RWPE2 (cell line): ENCODE results near the gene SFSWAP.
"Not testable (repeated sequence)": the region's sequence is repeated elsewhere in the genome, so short reads cannot be mapped to it uniquely, and the experiment has no call there.

Experiments used
- ATAC-seq: fragments of 200-7000 bp; cut with Tn5 transposase; 3 replicates; pipeline ENCODE4 v1.9.1; 2021; ENCODE audit warnings: low read depth
- DNase-seq: peaks from one replicate; pipeline ENCODE4 v3.0.0-alpha.2; 2020; ENCODE audit warnings: low spot score
- H3K27ac ChIP-seq: fragments of 450-650 bp; 2 replicates; pipeline ENCODE4 v1.5.1; 2017; ENCODE audit warnings: mild to moderate bottlenecking; ENCODE audit not compliant: poor library complexity, severe bottlenecking
- H3K27me3 ChIP-seq: fragments of 250-450 bp; sonication (Bioruptor Pico); 2 replicates; pipeline ENCODE4 v1.5.1; 2021; ENCODE audit warnings: mild to moderate bottlenecking, moderate library complexity; ENCODE audit not compliant: insufficient read depth, poor library complexity, severe bottlenecking
- H3K36me3 ChIP-seq: fragments of 250-450 bp; sonication (Bioruptor Pico); 2 replicates; pipeline ENCODE4 v1.5.1; 2020; ENCODE audit warnings: low read depth, mild to moderate bottlenecking, moderate library complexity
- H3K4me1 ChIP-seq: fragments of 250-450 bp; sonication (Bioruptor Pico); 2 replicates; pipeline ENCODE4 v1.5.1; 2021; ENCODE audit warnings: mild to moderate bottlenecking, moderate library complexity; ENCODE audit not compliant: insufficient read depth, poor library complexity, severe bottlenecking
- H3K4me3 ChIP-seq: fragments of 250-450 bp; sonication (Bioruptor Pico); 2 replicates; pipeline ENCODE4 v1.5.1; 2021; ENCODE audit warnings: mild to moderate bottlenecking, moderate library complexity; ENCODE audit not compliant: severe bottlenecking
- H3K9me3 ChIP-seq: fragments of 250-450 bp; sonication (Bioruptor Pico); 2 replicates; pipeline ENCODE4 v1.5.1; 2021; ENCODE audit warnings: mild to moderate bottlenecking, moderate library complexity; ENCODE audit not compliant: severe bottlenecking
- TF ChIP-seq, protein P1 (sequence below): fragments of 450-650 bp; IDR thresholded peaks from one replicate; pipeline ENCODE4 v1.5.1; 2017; ENCODE audit warnings: mild to moderate bottlenecking, moderate library complexity; ENCODE audit not compliant: poor library complexity, severe bottlenecking

SFSWAP gene

DNA sequence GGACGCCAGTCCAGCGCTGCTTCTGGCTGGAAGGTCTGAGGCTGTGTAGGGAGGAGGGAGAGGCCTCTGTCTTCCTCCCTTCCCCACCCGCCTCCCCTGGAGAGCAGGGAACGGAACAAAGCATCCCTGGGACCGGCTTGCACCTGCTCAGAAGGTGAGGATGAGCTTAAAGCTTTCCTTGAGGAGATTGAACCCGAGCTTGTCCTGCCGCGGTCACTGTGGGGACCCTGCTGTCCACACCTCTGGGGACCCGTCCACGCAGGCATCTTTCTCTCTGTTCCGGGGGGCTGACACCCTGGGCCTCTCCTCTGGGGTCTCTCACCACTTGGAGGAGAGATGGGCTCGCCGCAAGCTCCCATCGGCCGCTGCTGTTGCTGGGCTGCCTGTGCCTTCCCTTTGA is 33.2 kb upstream of the SFSWAP start:
- Histone ChIP-seq H3K27me3 (no peaks in the 10 kb centered on the region), H3K4me1 (no peaks in the 10 kb centered on the region), H3K9me3 (no peaks in the 10 kb centered on the region), H3K27ac (no peak overlapping the region), H3K36me3 (no peaks in the 10 kb centered on the region), H3K4me3 (no peak overlapping the region)
- ATAC-seq, result no peak
- peak; percentile 24 for DNase-seq
- TF ChIP-seq, protein P1, sequence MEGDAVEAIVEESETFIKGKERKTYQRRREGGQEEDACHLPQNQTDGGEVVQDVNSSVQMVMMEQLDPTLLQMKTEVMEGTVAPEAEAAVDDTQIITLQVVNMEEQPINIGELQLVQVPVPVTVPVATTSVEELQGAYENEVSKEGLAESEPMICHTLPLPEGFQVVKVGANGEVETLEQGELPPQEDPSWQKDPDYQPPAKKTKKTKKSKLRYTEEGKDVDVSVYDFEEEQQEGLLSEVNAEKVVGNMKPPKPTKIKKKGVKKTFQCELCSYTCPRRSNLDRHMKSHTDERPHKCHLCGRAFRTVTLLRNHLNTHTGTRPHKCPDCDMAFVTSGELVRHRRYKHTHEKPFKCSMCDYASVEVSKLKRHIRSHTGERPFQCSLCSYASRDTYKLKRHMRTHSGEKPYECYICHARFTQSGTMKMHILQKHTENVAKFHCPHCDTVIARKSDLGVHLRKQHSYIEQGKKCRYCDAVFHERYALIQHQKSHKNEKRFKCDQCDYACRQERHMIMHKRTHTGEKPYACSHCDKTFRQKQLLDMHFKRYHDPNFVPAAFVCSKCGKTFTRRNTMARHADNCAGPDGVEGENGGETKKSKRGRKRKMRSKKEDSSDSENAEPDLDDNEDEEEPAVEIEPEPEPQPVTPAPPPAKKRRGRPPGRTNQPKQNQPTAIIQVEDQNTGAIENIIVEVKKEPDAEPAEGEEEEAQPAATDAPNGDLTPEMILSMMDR, result no peak

DNA sequence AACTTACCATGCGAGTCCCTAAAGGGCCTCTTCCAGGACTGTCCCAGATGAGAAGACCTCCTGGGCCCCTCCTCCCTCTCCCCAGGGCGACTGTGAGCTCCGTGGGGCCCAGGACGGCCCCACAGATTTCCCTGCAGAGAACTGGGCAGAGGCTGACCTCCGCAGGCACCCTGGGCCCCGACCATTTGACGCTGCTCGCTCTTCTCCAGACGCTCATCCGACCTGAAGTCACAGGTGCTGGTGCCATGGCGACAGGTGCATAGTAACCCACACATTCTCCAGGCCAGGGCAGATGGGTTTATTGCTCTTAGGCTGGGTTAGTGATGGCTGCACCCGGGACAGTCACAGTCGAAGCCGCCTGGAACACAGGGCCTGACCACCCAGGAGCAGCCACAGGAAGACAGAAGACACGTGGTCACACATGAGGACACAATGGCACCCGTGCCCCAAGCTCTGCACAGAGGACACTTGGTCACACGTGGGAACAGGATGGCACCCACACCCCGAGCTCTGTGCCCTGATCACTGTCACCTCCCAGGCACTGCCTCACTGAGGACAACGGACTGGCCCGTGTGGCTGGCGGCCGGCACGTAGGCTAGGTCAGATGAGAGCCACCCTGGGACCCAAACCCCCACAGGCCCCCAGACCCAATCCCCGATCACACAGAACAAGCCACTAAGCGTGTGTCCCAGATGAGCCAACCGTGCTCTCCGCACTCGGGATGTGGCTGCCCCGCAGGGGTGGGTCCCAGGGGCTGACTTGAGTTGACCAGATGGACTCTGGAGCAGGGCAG is 32.3 kb upstream of the SFSWAP start:
- not testable (repeated sequence) for H3K9me3 ChIP-seq, H3K4me3 ChIP-seq, H3K27me3 ChIP-seq, ATAC-seq, H3K36me3 ChIP-seq, H3K27ac ChIP-seq, H3K4me1 ChIP-seq
- peak; percentile 39 for DNase-seq

DNA sequence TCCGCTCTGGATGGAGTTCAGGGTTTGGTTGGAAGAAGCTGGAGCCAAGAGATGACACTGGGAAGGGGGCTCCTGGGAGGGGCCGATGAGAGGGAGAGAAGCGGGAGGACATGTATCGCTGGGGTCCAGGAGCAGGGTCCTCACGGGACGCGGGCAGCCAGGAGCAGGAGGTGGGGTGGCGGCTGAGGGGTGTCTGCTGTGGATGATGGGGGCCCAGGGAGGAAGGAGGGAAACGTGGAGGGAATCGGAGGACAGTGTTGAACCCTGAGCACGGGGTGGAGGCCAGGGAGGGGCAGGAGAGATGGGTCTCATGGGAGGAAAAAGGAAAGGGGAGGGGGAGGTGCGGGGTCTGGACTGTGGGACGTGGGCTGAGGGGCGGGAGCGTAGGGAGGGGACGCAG is 31.7 kb upstream of the SFSWAP start:
- not testable (repeated sequence) for H3K9me3 ChIP-seq, ATAC-seq, H3K27me3 ChIP-seq, H3K4me3 ChIP-seq, H3K27ac ChIP-seq, H3K4me1 ChIP-seq, H3K36me3 ChIP-seq
- peak; percentile 25 for DNase-seq

DNA sequence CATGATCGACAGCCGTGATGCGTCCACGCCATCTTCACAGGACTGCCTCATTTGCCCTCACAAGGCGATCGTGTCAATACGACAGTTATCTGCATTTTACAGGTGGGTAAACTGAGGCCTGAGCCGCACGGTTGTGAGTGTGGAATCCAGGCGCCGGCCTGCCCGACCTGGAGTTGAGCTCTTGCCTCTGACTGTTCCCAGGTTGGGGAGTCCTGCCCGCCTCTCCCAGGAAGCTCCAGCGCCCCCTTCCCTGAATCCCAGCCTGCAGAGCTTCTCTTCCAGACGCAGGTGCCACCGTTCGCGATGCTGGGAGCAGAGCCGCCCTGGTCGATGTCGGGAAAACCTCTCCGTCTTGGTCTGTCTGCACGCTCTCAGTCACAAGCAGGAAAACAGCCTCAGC is 31.1 kb upstream of the SFSWAP start:
- not testable (repeated sequence) for H3K27me3 ChIP-seq, H3K36me3 ChIP-seq, H3K4me1 ChIP-seq, H3K27ac ChIP-seq, H3K9me3 ChIP-seq, H3K4me3 ChIP-seq, ATAC-seq
- DNase-seq, result peak; percentile 9

DNA sequence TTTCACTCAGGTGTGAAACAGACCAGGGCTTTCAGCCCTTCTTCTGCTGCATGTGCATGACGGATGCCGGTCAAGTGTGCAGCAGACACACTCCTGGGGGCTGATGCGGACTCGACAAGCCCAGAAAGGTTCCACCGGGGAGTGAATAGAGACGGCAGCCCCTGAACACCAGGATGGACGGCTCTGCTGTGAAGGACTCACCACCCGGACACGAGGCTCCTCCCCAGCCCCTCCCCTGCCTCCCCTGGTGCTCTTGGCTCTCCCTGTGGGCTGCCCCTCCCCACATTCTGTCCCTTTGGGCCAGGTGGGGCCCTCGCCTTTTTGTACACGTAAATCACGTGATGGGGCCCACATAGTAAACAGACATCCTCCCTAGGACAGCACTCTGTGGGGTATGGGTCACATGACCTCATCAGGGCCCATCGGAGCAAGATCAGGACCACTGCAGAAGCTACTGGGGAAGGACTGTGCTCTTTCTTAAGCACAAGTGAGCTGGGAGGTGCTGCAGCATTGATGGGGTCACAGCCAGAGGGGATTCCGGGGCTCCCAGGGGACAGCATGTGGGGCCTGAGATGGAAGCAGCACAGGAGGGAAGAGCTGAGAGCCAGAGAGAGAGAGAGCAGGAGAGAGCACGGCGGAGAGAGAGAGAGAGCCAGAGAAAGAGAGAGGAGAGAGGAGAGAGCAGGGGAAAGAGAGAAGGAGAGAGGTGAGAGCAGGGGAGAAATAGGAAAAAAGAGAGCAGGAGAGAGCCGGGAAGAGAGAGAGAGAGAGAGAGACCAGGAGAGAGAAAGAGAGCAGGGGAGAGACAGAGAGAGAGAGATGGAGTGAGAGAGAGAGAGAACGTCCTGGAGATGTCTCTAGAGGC is 30.3 kb upstream of the SFSWAP start:
- ATAC-seq, H3K27ac ChIP-seq, H3K4me3 ChIP-seq: not testable (repeated sequence)

DNA sequence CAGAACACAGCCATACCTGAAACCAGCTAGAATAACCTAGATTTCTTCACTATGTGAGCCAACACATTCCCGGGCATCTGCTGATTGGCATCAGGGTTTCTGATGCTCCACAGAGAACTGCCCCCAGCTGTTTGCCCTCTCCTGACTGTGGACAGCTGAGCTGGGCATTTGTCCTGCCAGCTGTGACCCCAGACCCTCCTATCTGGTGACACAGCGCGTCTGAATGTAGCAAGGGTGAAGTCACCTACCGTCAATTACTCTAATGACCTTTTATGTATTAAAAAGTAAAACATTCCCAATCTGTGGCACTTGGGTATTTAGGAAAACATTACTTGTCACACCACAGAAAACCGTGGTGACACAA is 29.7 kb upstream of the SFSWAP start:
- Histone ChIP-seq H3K4me1 (no peaks in the 10 kb centered on the region), H3K27ac (no peak overlapping the region), H3K9me3 (no peaks in the 10 kb centered on the region), H3K27me3 (no peaks in the 10 kb centered on the region), H3K36me3 (no peaks in the 10 kb centered on the region), H3K4me3 (no peak overlapping the region)
- DNase-seq (peak; percentile 19), ATAC-seq (no peak)
- TF ChIP-seq, protein P1, result no peak

More for the DNA sequence above, 30.3 kb upstream of the SFSWAP start:
- H3K4me1 ChIP-seq, H3K36me3 ChIP-seq, H3K27me3 ChIP-seq, H3K9me3 ChIP-seq: not testable (repeated sequence)
- peak; percentile 13 for DNase-seq

DNA sequence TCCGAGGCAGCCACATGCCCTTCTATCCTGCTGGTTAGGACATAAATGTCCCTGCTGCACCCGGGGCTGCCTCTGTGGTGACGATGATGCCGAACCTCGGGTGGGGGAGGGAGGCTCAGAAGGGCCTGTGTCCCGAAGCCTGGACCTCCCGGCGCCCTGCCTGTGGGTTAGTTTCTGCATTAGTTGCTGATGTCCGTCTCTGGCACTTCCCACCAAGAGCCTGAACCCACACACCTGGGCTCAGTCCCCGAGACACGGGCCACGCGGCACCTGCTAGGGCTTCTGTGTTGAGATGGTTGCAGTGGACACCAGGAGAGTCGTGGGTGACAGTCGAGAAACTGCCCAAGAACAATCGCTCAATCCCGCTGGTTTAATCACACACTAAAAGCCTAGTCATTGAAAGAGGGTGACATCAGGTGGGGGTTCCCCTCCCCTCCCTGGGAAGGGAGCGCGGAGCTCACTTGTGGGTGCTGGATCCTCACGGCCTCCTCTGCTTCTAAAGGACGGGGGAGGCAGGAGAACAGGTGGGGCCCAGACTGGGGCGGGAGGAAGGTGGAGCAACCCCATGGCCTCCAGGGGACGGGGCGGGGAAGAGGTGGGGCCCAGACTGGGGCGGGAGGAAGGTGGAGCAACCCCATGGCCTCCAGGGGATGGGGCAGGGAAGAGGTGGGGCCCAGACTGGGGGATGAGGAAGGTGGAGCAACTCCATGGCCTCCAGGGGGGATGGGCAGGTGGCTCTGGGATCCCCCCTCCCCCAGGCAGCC is 29.0 kb upstream of the SFSWAP start:
- not testable (repeated sequence) for H3K4me1 ChIP-seq, H3K4me3 ChIP-seq, H3K36me3 ChIP-seq, H3K9me3 ChIP-seq, H3K27me3 ChIP-seq, H3K27ac ChIP-seq
- peak; percentile 91 for ATAC-seq
- peak; percentile 45 for DNase-seq
